Fibroblast of pulmonary artery (primary cell): ENCODE measurements around the gene SRRM3.
"Not testable (repeated sequence)": the region's sequence is repeated elsewhere in the genome, so short reads cannot be mapped to it uniquely, and the experiment has no call there.

ENCODE experiments used
- DNase-seq: peaks from one replicate; pipeline ENCODE4 v3.0.0-alpha.2; 2010; ENCODE audit warnings: low read depth
- H3K4me3 ChIP-seq: replicated peaks from 2 replicates; pipeline ENCODE4 v1.5.1; 2011; ENCODE audit warnings: low read depth, mild to moderate bottlenecking, control low read depth, low read length, moderate library complexity
- CTCF ChIP-seq: IDR thresholded peaks from 2 replicates; pipeline ENCODE4 v1.5.1; 2011; ENCODE audit warnings: mild to moderate bottlenecking, control low read depth, low read length, inconsistent platforms; ENCODE audit errors: missing control alignments

SRRM3 gene

GRCh38 chr7:76282344-76283253, 80.9 kb downstream of the SRRM3 start:
- H3K4me3 ChIP-seq, result peak overlapping the region; percentile 42
- DNase-seq, result no peak
- TF ChIP-seq CTCF, result no peak

GRCh38 chr7:76283254-76284159, 81.8 kb downstream of the SRRM3 start:
- no peak for TF ChIP-seq CTCF
- H3K4me3 ChIP-seq, result peak overlapping the region; percentile 42
- no peak for DNase-seq

GRCh38 chr7:76285604-76286374, 84.1 kb downstream of the SRRM3 start:
- no peak for DNase-seq
- TF ChIP-seq CTCF, result no peak
- H3K4me3 ChIP-seq, result no peak overlapping the region

GRCh38 chr7:76286842-76287403, 85.2 kb downstream of the SRRM3 start:
- no peak for DNase-seq
- no peak for TF ChIP-seq CTCF
- H3K4me3 ChIP-seq, result no peak overlapping the region

- H3K4me3 ChIP-seq, DNase-seq: not testable (repeated sequence)
Measured at GRCh38 chr7:76290847-76291350, 89.2 kb downstream of the SRRM3 start.

GRCh38 chr7:76291351-76292212, 89.9 kb downstream of the SRRM3 start:
- DNase-seq, result peak; percentile 98
- TF ChIP-seq CTCF, result peak; percentile 95
- H3K4me3 ChIP-seq, result peak overlapping the region; percentile 40
